Posterior cingulate gyrus (tissue), 11 donors: ENCODE measurements around the gene ATP13A4.
"Not testable (repeated sequence)": the region's sequence is repeated elsewhere in the genome, so short reads cannot be mapped to it uniquely, and the experiment has no call there.

Source experiments
- DNase-seq, 10 donors: peaks; one replicate each; pipeline versions ENCODE4 v3.0.0 to v3.0.0-alpha.2; 2020 to 2021; ENCODE audit warnings: mixed read lengths in 3 of 10
- intact Hi-C: fragments of 100-400 bp; cut with DNase I; formaldehyde crosslinking; loops from one replicate; pipeline ENCODE4 v1.15.1; 2023

The ATP13A4 gene

DNA sequence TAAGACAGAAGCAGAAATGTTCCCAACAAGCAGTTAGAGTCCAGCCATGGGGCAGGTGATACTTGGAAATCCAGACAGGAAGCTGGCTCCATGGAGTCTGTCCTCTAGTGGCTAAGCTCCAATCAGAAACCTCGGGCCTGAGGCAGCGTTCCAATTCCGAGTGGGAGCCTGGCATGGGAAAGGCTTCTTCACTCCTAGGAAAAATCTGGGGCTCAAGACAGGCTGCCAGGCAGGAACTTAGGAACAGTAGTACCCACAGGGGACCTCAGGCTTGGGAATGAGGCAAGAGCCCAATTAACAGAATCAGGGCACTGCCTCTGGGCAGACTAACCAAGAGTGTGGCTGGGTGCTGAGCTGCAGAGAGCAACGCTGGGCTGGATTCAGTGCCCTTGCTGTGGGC is 6.2 kb upstream of the ATP13A4 start:
- DNase-seq, result peak in 8 of 10 donors; percentile 31 to 83 (median 48)
- intact Hi-C loops, result loop anchor here (10.0 kb wide), 1 partner anchor 986 kb away; no protein-coding TSS in a partner anchor

DNA sequence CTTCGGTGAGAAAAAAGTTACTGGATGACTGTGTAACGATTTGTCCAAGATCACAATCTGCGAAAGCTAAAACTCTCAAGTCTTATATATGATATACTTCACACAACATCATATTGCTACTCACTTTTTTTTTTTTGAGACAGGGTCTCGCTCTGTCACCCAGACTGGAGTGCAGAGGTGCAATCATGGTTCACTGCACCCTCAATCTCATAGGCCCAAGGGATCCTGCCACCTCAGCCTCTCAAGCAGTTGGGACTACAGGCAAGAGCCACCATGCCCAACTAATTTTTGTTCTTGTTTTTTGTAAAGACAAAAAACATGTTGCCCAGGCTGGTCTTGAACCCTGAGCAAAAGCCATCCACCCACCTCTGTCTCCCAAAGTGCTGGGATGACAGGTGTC is 5.4 kb upstream of the ATP13A4 start:
- DNase-seq, result no peak
- intact Hi-C loops, result loop anchor here (10.0 kb wide), 1 partner anchor 985 kb away; no protein-coding TSS in a partner anchor

DNA sequence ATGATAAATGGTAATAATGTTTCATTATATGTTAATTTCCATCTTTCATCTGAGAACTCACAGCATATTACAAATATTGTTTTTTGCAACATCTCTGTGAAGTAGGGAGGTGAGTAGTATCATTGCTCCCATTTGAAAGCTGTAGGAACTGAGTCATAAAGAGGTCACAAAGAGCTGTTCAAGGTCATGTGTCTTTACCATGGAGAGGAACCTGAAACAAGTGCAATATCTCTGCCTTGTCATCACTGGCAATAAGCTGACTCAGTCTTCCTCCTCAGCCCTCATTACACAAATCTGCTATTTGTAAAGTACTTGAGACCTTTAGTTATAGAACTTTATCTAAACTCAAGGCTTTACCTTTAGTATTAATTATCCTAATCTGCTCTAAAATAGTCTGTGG is 4.4 kb upstream of the ATP13A4 start:
- intact Hi-C loops, result no loop called here
- DNase-seq, result no peak

DNA sequence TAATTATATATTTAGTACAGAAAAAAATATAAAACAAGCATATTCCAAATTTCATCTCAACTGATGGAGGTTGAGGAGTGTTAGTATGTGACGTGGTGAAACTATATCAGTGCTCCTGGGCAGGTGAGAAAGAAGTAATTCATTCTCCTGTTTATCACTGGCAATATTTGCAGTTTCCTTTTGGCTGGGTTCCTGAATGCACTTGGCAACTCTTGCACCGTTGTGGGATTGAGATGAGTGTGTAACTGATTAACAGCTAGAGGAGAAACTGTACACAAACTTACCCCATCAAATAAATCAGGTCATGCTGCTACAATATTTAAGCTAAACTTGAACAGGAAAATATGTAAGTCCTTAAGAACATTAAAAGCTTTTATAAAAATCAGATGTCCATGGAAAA is 2.1 kb upstream of the ATP13A4 start:
- DNase-seq, result no peak
- intact Hi-C loops, result no loop called here

DNA sequence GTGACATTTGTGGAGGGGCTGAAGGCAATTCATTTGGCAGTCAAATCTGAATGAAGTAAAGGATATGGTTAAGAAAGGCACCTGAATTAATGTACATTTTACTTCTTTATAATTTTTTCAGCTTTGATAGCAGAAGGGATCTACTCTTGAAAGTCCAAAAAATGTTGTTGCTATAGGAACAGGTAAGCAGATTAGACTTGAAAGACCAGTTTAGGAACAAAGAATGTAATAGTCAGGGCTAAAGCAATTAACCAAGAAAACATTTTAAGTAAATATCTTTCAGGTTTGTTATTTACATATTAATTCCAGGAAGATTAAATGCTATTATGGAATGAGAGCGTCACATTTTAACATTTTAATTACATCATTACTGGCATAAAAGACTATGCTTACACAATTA is 1.1 kb downstream of the ATP13A4 start:
- intact Hi-C loops, result no loop called here
- no peak for DNase-seq

DNA sequence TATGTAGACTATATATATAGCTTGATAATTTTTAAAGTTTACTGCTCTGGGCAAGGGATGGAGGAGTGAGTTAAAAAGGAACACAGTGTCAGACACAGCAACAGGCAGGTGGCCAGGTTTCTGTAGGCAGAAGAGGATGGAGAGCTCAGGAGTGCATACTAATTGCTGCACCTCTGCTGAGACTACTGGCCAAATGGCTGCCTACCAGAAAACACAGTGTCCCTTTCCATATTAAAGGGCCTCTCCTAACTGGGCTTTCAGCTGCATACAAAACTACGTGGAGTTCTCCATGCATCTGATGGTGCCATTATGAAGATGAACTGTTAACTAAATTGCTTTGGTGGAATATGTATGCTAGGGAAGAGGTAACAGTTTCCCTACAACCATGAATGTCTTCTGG is 1.8 kb downstream of the ATP13A4 start:
- intact Hi-C loops, result no loop called here
- peak in 3 of 10 donors; percentile 18 to 35 (median 28) for DNase-seq

DNA sequence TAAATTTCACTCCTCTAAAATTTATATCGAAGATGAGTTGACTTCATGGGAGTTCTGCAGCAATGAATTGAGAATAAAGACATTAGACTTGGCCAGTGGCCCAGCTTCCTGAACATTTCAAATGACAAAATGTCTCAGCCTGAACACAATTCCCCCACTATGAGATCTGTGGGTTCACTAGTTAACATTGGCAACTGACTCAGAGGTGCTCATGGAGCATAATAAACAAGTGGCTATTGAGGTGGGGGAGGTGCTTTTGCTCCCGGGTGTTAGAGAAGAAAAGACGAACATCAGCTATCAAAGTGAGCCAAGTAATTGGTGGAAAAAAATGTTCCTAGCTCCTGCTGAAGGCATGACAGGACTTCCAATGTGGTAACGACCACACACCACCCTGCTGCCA is 6.3 kb downstream of the ATP13A4 start:
- intact Hi-C loops, result no loop called here
- peak in 4 of 10 donors; percentile 6 to 23 (median 18) for DNase-seq

DNA sequence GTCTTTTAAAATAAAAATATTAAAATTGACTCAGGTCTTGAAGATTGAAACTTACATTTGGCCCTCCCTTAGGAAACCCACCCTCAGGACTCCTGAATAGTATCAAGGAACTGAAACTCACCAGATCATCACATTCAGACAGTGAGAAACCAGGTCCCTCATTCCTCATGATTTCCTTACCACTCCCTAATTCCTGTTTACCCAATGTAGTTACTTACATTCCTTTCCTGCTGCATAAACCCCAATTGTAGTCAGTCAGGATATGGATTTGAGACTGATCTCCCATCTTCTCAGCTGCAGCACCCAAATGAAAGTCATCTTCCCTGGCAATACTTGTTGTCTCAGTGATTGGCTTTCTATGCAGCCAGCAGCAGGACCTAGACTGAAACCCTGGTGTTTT is 8.6 kb downstream of the ATP13A4 start:
- DNase-seq, result no peak
- intact Hi-C loops, result no loop called here

DNA sequence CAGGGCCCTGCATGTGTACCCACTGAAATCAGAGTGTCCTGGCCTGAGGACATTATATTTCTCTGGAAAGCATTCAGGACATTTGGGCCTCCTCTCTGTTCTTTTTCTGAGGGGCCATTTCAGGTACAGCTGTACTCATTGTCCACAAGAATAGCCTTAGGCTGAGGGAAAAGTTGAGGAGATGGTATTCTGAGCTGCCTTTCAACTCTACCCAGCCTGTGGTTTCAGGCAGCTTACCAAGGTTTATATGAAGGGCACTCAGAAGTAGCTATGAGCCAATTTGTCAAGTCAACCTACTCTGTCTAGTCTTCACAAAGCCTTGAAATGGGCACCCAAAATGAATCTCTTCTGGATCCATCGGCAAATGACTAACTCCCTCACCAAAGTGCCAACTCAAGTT is 9.4 kb downstream of the ATP13A4 start:
- intact Hi-C loops, result no loop called here
- DNase-seq, result no peak

DNA sequence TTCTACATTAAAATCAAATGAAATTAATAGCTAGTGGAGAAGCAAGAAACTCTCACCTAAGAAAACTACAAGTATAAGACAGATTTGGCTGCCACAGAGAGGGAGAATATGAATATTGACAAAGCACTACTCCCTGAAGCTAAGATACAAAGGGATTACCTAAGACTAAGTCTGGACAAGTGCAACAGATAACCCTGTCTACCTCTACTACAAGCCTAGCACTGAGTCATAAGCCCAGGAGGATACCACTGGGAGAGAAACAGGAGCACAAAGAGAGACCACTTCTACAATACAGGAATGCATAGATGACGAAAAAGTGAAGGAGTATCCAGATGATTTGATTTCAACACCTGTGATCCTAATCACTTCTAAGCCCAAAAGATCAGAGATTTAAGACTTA is 10.4 kb downstream of the ATP13A4 start:
- intact Hi-C loops, result no loop called here
- no peak for DNase-seq

DNA sequence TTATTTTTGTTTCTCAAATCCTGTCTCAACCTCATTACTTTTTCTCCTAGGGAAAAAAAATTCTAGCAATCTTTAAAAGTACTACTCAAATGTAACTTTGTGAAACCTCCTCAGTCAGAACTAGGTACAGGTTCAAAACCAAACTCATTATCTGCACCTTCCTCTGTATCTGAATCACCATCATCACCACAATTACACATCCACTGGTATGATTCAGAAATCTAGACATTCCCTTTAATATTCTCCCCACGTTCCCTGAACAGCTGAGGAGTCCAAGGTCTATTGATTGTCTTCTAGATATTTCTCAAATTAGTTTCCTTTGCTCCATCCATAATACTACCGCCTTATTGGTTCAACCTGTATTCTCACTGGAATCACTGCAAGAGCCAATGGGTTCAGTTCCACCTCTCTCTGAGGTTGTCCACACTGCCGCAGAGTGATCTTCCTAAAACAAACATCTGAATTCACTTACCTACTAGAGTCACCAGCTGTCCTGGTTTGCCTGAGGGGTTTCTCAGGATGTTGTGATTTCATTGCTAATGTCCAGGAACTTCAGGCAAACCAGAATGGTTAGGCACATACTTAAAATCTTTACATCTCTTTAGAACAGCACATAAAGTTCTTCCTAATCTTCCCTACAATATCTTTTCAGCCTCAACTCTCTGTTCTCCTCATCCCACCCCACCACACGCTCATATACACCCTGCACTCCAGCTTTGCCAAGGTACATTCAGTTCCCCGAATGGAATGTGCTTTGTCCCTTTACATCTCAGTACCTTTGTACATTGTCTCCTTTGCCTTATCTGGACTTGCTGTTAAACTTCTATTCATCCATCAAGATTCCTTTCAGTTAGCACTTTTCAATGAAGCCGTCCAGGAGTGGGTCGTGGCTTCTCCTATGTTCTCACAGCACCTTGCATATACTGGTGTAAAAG is 24.2 kb downstream of the ATP13A4 start:
- DNase-seq, result no peak
- intact Hi-C loops, result no loop called here

DNA sequence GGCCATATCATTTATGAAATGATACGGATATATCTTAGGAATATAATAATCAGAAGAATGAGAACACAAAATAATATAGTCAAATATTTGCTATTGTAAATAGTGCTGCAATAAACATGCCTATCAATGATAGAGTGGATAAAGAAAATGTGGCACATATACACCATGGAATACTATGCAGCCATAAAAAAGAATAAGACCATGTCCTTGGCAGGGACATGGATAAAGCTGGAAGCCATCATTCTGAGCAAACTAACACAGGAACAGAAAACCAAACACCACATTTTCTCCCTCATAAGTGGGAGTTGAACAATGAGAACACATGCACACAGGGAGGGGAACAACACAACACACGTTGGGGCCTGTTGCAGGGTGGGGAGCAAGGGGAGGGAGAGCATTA is 28.6 kb downstream of the ATP13A4 start:
- DNase-seq, intact Hi-C loops: not testable (repeated sequence)

DNA sequence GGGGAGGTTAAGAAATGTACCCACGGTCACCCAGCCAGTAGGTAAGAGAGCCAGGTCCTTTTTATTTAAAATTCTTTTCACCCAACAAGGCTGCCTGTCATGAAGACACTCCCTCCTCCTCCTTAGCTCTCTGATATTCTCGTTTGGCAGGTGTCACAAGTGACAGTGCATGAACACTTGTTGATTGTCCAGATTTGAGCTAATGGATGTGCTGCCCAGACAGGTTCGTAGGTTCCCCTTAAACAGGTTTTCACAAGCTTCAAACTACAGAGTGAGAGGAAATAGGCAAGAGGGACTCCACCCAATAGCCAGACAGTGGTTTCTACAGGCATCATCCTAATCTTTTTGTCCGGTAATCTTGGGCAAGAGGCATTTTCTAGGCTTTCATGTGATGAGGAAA is 32.2 kb downstream of the ATP13A4 start:
- DNase-seq, result no peak
- intact Hi-C loops, result no loop called here

DNA sequence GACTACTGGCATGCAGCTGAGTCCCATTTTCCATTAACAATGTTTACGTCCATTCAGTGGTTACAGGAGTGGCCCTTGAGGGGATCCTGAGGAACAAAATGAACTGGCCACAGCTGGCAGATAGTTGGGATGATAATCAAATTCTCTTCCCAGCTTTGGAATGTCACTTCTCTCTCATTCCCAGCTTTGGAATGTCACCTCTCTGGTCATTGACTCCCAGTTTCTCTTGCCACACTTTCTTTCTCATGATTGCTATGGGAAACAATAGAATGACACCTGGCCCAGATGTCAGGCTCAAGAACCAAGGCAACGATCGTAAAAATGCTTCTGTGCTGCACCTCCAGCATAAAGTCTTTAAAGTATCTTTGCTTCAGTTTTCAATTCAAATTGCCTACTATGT is 34.0 kb downstream of the ATP13A4 start:
- DNase-seq, result no peak
- intact Hi-C loops, result no loop called here

DNA sequence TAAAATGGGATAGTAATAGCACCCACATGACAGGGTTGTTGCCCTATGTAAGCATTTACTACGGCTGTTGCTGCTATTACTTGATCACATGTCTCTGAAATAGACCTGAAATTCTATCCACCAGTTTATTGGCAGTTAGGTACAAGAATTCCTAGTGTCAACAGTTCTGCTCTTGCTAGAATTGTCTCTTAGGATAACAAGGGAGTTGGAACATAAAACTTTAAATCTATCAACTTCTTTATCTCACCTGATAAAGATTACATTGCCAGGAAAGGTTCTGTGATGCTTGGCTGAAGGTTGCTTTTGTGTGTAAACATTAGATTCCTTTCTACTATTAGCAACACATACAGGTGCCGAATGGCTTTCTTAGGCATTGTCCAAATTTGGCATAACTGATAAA is 38.7 kb downstream of the ATP13A4 start:
- DNase-seq, result no peak
- intact Hi-C loops, result no loop called here

DNA sequence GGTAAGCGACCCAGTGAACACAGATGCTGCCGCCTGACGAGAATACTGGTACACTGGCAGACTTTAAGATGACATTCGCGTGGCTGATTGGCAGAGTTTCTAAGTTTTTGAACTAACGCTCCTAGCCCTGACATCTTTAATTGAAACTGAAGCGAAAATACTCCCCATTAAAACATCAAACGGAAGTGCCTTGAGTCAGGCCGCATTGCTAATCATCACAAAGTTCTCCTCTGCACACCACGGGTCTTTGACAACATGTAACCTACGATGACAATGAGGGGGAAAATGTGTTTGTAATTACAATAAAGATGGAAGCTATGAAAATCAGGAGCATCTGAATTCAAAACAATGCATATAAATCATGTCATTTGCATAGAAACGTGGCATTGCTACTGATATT is 44.5 kb downstream of the ATP13A4 start:
- no peak for DNase-seq
- intact Hi-C loops, result no loop called here

DNA sequence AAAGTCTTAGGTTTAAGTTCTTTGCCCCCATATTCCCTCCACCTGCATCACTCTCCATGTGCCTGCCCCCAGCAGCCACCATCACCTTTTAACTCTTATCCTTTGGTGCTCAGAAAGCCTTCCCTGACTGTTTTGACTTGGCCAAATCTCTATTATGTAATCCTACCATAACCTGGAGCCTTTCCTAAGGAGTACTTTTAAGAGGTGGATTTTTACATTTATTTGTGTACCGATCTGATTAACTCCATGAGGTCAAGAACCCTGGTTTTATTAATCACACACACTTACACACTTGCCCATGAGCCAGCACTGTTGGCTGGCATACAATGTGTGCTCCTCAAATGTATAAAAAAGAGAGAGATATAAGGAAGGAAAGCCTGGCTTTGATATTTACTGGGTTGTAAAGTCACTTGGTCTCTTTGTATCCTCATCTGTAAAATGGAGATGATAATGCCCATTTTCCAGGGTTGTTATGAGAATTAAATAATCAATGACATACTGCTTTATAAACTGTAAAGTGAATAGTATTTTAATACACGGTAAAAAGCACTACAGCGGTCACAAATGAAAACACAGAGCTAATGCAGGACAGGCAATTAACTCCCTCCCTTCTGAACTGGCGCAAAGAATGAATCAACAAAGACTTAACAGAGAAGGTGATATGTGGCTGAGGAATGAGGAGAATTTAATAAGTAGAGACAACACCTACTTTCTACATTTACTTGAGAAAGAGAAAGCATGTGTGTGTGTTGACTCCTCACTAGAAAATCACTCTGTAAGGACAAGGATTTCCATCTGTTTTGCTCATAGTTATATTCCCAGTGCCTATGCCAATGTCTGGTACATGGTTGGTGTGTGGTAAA is 45.4 kb downstream of the ATP13A4 start:
- no peak for DNase-seq
- intact Hi-C loops, result no loop called here

DNA sequence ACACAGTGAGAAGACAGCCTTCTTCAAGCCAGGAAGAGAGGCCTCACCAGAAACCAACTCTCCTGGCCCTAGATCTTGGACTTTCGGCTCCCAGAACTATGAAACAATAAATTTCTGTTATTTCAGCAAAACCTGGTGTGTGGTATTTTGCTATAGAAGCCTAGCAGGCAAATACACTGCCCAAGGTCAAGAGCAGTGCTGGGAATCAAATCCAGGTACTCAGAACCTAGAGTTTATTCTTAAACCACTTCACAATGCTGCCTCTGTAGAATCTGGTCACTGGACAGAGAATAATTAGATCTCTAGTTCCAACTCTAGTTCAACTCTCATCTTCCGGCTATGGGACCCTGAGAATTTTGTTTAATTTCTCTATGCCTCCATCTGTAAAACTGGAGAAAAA is 46.6 kb downstream of the ATP13A4 start:
- DNase-seq, result no peak
- intact Hi-C loops, result no loop called here

DNA sequence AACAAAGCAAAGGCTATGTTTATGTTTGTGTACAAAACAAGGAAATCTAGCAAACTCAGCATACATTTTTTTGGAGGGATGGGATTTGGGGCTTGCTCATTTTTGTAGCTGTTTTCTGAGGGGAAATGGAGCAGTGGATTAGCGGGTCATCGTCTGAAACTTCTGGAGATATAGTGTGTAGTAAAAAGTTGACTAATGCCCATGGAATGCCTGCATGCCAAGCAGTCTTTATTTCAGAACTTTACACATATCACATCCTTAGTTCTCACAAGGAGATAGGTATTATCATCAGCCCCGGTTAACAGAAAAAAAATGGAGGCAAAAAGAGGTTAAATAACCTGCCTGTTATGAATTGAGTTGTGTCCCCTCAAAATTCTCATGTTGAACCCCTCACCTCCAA is 47.1 kb downstream of the ATP13A4 start:
- DNase-seq, result no peak
- intact Hi-C loops, result no loop called here

DNA sequence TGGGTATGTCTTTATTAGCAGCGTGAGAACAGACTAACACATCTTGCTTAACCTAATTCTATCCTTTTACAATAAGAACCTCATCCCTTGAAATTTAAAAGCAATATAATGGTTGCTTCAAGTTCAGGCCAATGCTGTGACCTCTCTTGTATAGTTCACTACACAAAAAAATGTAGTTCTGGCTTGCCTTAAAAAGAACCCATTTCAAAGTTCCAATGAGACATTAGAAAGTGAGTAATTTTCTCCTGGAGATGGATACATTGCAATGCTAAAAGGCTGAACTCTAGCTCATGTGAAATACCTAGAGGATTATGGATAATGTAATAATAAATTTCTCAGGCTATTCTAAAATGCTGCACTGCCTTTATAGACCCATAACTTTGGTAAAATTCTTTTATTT is 47.8 kb downstream of the ATP13A4 start:
- intact Hi-C loops, result no loop called here

DNA sequence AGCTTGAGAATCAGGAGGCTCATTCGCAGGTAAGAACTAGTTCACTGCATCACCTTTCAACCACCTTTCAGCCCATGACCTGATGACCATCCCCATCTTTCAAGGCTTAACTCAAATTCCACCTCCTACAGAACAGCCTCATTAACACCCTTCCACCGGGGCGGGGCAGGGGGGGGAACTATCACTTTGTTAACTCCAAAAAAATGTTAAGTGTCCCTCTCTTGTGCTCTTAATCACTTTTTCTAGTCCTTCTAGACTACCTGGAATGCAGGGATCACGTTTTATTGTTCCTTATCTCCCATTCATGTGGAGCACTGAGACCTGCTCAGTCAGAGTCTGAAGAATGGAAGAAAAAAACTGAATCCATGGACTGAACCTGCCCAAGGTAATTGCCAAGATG is 51.8 kb downstream of the ATP13A4 start:
- DNase-seq, result no peak
- intact Hi-C loops, result no loop called here

More for the DNA sequence above, 47.8 kb downstream of the ATP13A4 start:
- no peak for DNase-seq
